ENCODE data around the gene GOLGB1.
"Not testable (repeated sequence)": the region's sequence is repeated elsewhere in the genome, so short reads cannot be mapped to it uniquely, and the experiment has no call there.

The GOLGB1 gene

DNA sequence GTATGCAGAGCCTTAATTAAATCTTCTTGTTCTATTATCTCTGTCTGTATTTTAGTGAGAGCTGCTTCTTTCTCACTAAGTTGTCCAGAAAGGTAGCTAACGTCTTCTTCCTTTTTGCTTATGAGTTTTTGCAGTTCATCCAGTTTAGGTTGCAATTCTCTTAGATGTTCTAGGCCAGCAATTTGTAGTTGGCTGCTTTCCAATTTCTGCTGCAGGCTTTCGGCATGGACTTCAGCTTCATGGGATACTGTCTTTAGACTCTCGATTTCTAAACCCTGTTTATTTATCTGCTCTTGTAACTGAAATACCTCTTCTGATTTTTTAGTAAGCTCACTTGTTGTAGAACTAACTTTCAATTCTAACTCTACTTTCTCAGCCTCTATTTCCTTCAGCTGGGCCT is 53.4 kb downstream of the GOLGB1 start:
- in situ Hi-C loops (cut with MboI; ENCODE audit: low sequenced_read_pairs) = no loop called here

DNA sequence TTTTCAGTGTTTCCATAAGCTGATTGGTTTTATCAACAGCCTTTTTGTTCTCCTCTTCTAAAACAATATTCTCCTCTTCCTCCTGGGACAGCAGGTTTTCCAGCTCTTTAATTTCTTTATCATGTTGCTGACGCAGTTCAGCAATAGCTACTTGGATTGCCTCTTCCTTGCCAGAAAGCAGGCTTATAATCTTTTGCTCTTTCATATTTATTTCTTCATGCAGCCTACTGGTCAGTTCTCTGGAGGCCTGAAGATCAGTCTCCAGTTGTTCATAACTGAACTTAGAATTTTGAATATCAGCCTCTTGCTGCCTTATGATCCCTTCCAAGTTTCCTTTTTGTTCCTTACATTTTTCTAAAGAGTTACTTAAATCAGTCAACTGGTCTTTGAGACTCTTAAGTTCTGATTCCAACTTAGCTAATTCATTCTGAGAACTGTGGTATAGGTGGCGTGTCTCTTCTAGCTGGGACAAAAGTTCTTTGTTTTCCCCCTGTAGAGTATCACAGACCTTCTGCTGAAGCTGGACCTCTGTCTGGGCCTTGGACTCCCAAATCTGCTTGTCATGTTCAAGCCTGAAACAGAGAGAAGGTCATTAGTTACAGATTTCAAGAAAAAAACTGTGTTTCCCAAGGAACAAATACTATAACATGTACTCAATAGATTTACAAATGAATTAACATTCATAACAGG is 57.4 kb downstream of the GOLGB1 start:
- in situ Hi-C loops (cut with MboI; ENCODE audit: low sequenced_read_pairs) = no loop called here

DNA sequence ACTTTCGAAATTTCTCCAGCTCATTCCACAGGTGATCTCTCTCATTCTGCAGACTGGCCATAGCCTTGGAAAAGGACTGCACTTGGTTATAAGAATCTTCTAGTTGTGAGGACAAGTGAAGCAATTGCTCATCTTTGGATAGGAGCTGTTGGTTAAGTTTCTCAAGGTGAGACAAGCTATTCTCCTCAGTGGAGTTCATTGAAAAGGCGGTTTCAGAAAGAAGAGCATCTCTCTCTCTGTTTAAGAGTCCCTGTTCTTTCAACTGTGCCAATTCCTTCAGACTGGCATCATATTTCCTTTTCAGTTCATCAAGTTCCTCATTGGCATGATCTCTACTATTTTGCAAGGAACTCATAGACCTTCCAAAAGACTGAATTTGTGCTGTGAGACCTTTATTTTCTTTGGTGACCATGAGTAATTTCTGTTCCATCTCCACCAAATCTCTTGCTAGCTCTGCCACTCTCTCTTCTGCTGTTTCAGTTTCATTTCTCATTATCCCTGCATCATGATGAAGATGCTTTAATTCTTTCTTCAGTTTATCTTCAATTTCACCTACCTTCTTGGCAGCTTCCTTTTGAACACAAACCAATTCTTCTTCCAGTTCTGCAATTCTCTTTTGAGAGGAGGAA is 58.6 kb downstream of the GOLGB1 start:
- in situ Hi-C loops (cut with MboI; ENCODE audit: low sequenced_read_pairs) = no loop called here

DNA sequence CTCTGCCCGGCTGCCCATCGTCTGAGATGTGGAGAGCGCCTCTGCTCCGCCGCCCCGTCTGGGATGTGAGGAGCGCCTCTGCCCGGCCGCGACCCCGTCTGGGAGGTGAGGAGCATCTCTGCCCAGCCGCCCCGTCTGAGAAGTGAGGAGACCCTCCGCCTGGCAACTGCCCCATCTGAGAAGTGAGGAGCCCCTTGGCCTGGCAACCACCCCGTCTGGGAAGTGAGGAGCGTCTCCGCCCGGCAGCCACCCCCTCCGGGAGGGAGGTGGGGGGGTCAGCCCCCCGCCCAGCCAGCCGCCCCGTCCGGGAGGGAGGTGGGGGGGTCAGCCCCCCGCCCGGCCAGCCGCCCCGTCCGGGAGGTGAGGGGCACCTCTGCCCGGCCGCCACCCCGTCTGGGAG is 60.8 kb downstream of the GOLGB1 start:
- in situ Hi-C loops (cut with MboI; ENCODE audit: low sequenced_read_pairs) = not testable (repeated sequence)

DNA sequence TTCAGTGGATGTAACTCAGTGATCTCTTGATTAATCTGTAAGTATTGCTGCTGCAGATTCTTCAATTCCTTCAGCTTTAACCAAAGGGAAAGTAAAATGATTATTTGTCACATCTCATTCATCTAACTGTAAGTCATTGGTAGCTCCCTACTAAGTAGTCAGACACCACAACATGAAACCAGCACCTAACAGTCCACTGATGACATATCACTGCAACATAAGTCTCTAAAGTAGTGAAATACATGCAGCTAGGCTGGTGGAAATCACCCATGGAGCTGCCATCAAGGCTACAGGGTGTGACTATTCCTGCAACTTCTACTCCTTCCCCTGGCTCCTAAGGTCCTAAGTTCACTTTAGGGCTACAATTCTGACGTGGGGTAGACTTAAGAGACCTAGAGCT is 67.7 kb downstream of the GOLGB1 start:
- in situ Hi-C loops (cut with MboI; ENCODE audit: low sequenced_read_pairs) = no loop called here

DNA sequence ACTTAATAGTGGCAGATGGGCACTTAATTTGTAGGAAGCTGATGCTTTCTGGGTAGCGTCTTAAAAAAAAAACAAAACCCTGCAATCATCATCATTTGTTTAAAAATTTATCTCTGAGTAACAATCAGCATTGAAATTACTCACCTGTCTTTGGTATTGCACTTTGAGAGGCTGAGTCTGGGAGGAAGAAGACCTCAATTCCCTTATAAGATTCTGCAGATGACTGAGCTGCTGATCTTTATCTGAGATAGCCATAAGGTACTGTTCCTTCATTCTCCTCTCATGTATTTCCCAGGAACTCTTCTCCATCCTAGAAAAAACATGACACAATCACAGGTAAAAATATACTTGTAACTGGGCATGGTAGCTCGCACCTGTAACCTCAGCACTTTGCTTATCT is 72.4 kb downstream of the GOLGB1 start:
- in situ Hi-C loops (cut with MboI; ENCODE audit: low sequenced_read_pairs) = no loop called here

DNA sequence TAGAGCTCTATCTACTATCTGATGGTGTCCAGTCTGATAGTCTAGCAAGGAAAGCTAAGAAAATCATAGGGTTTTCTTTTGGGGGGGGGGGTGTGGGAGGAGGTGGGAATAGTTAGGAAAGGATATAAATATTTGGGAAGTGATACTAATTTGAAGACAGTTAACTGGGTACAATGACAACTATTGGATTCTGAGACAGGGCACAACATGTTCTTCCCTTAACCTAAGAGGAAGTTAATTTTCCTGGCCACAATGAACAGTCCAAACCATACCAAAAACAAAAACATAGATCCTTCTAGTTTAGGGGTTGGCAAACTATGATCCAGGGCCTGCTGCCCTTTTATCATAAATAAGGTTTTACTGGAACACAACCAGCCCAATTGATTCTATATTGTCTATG is 78.9 kb downstream of the GOLGB1 start:
- in situ Hi-C loops (cut with MboI; ENCODE audit: low sequenced_read_pairs) = no loop called here

DNA sequence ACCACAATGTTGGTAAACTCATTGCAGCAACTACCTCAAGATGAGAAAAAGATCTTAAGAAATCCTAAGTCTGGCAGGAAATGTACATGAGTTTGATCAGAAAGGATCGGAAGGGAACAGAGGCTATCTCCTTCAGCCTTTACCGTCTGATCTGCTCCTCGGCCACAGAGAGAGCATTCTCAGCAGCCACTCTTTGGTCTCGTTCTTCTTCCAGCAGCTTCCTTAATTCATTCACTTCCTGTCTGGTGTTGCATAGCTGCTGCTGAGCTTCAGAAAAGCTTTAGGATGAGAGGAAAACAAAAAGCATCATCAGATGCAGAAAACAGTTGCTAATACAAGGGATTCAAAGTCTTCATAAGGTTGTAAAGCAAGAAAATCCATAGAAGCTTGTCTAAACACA is 82.2 kb downstream of the GOLGB1 start:
- in situ Hi-C loops (cut with MboI; ENCODE audit: low sequenced_read_pairs) = no loop called here

DNA sequence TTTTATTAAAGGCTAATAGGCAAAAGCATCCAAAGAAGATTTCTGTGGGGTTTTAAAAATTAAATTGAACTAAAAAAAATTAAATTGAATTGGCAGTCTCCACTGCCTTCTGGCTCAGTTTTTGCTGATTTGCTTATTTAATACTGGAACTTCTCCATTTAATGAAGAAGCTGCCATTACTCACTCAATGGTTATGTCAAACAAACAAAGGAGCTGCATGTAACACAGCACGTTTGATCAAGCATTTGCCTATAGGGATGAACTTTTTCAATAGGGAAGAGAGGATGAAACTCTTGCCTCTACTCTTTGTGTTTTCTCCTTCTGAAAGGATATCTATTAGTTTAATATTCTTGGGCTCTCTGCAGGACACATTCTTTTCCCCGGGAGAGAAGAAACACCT is 84.1 kb downstream of the GOLGB1 start:
- in situ Hi-C loops (cut with MboI; ENCODE audit: low sequenced_read_pairs) = no loop called here

DNA sequence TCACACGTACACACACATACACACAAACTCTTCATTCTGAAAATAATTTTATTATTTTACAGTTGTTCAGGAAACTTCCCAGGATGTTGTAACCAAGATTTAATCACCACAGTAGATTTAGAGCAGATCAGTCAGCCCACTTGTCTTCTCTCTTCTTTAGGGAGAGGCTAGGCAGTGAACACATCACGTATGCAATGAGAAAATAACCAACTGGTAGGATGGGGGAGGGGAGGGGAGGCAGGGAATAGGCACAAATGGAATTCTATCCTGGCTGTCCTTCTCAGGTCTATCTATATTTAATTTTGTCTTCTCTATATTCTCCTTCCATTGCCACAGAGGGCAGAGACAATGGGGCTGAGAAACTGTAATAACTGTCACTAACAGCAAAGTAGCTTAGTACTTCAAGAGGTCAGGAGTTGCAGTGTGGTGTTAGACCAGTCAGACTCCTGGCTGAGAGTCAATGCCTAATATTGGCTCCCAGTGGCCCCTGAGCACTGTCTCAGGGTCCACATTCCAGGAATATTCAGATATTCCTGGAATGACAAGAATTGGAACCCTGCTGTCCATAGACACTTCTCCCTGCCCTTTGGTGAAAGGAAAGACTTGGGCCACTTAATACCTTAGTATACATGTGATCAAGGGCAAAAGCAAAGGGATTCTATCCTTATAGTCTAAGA is 86.2 kb downstream of the GOLGB1 start:
- in situ Hi-C loops (cut with MboI; ENCODE audit: low sequenced_read_pairs) = no loop called here

DNA sequence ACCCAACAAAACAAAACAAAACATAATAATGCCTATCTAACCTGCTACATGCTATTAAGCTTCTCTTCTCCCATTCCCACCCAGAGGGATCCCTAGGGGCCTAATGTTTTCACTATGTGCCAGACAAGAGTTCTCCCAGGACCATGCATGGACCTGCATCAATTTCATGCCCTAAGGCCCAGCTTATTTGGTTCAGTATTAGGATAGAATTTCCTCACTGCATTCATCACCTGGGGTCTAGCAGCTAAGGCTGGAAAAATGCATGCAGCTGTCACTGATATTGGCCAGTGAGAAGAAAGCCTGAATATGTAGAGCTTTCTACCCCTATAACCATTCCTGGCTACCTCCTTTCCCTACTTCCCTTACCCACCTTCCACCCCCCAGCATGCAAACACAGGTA is 86.8 kb downstream of the GOLGB1 start:
- in situ Hi-C loops (cut with MboI; ENCODE audit: low sequenced_read_pairs) = no loop called here

DNA sequence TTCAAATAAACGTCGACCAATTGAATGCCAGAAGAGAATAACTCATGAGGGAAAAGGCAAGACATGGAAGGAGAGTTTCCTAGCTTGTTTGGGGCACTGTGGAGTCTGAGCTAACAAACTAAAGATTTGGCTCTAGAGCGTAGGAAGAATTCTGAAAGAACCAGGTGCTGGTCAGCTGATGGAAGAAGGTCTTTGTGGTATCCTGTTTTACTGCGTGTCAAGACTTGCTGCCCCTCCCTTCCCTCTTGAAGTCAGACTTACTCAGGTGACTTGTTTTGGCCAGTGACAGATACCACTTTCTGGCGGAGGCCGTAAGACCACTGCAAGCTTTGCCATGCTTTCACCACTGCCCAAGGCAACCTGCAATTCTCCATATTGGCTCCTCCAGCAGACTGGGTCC is 88.2 kb downstream of the GOLGB1 start:
- in situ Hi-C loops (cut with MboI; ENCODE audit: low sequenced_read_pairs) = no loop called here

DNA sequence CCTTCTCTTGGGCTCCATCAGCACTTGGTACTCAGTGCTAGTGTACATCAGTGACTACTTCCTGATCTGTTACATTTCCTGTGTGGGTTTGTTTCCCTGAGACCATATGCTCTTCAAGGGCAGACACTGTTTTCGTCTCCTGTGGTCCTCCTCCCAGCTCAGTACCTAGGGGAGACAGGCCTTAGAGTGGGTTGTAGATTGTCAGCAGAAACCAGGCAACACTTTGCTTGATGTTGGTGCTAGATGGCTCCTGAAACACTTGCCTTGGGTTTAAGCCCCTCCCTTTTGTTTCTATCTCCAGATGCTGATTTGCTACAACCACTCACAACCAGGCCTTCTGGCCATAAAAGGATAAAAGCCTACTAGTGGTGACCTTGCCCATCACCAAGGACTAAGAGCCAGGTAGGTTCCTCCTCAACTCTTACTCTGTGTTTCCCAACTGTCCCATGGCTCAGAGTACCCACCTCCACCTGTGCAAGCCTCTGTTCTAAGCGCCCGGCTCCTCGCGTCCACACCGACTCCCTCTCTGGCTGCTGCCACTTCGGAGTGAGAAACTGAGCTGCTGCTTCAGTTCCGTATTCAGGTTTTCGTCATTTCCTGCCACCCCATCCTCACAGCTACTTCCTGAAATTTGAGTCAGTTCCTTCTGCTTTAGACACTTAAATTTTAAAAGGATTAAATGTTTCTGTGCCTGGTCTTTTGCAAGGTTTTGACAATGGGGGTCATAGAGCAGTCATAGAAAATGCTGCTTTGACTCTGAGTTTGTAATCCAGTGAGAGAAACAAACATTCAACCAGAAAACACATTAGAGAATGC is 89.0 kb downstream of the GOLGB1 start, which contains the start of gene HCLS1:
HCLS1 (minus strand) TSS at position 548 of the 816 bp plus-strand sequence. CDS start 2,556 bp downstream, outside the sequence.
- in situ Hi-C loops (cut with MboI; ENCODE audit: low sequenced_read_pairs) = no loop called here

DNA sequence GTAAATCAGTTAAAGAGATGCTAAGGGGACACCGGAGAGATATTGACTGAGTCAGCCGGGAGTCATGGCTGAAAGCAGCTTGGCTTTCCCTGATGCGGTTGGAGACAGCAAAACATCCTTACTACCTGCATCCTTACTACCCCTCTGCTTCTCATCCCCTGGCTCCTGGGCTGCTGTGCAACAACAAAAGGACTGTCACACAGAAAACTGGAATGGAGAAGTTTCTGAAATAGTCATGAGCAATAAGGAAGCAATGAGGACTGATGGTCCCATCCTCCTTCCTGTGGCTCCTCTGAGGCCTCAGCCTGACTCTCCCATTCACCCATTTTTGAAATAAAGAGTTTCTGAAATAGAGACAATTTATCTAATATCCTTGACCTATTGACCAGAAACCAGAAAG is 90.0 kb downstream of the GOLGB1 start:
- in situ Hi-C loops (cut with MboI; ENCODE audit: low sequenced_read_pairs) = no loop called here

DNA sequence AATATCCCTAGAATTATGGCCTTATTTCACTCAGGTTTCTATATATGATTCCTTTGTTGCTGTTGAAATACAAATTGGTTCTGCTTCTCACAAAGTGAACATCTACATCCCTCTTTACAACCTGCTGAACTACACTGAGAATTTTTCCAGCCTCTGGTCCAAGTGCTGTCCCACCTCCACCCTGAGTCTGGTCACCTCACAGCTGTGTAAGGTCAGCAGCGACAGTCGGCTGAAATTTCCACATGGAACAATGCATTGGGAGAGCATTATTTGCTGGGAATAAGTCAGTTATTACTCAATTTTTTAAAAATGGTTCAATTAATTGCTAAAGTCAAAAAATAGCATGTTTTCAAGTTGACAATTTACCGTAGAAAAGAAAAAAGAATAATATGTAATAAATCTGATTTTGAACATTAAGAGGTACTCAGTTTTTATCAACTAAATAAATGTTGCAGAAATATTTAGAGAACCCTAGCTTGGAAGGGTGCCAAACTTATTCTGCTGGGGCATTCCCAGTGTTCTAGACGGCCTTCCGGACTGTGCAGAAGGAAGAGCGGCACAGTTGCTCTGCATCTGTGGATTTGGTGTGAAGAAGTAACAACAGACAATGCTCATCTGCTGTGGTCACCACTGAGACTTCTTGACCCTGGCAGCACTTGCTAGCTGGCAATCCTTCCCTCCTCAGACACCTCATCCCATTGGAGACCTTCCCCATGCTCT is 90.7 kb downstream of the GOLGB1 start:
- in situ Hi-C loops (cut with MboI; ENCODE audit: low sequenced_read_pairs) = no loop called here

DNA sequence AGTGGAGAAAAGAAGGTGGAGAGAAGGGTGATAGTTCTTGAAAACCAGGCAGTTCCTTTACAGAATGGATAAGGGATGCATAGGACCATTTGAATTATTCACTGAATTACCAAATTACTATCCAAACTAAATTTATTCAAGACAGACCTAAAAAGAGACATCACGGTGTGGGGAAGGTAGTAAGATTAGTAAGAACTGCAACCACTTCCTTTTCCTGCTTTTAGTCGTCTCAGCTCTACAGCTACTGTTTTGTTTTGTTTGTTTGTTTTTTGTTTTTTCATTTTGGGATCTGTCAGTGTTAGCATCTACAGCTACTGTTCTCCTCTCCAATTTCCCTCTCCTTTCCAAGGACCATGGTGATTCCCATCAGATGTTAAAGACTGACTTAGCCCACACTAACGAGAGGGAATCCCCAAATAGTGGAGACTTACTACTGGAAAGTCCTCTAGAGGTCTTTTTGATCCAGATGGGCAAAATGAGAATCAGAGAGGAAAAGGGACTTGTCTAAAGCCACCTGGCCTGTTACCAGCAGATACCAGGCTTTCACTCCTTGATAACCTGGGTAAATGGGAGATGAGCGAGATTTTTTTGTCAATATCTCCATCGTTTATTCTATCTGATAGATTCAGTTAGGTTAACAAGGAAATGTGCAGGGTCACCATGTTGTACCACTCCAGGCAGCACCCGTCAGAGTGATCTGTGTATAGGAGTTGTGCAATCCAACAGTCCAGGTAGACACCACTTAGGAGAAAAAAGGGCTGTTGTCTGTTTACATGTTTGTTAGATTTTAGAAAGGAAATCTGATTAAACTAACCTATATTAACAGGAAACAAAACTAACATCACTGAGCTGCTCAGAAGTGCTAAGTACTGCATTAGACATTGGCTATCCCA is 94.8 kb downstream of the GOLGB1 start:
- in situ Hi-C loops (cut with MboI; ENCODE audit: low sequenced_read_pairs) = no loop called here

DNA sequence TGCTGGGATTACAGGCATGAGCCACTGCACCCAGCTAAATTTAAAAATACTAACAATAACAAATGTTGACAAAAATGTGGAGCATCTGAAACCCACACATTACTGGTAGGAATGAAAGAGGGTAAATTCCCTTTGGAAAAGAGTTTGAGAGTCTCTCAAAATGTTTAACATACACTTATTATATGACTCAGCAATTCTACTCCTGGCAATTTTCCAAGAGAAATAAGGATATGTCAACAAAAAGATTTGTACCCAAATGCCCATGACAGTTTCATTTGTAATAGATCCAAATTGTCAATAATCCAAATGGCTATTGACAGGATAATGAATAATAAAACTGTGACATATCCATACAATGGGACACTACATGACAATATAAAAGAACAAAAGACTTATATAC is 97.9 kb downstream of the GOLGB1 start:
- in situ Hi-C loops (cut with MboI; ENCODE audit: low sequenced_read_pairs) = no loop called here

DNA sequence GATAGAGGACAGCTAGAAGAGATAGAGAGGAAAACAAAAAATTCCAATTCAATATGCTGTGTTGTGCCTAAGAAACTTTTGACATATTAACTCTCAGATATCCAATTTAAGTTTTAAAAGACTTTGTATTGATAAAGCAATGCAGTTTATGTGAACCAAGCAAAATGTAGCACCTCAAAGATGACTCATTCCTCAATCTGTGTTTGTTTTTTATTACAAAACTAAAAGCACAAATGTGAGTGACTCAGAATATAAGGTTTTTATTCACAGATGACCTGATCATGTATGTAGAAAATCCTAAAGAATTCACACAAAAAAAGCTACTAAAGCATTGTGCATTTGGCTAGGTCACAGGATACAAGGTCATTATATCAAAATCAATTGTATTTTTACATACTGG is 99.9 kb downstream of the GOLGB1 start:
- in situ Hi-C loops (cut with MboI; ENCODE audit: low sequenced_read_pairs) = no loop called here

DNA sequence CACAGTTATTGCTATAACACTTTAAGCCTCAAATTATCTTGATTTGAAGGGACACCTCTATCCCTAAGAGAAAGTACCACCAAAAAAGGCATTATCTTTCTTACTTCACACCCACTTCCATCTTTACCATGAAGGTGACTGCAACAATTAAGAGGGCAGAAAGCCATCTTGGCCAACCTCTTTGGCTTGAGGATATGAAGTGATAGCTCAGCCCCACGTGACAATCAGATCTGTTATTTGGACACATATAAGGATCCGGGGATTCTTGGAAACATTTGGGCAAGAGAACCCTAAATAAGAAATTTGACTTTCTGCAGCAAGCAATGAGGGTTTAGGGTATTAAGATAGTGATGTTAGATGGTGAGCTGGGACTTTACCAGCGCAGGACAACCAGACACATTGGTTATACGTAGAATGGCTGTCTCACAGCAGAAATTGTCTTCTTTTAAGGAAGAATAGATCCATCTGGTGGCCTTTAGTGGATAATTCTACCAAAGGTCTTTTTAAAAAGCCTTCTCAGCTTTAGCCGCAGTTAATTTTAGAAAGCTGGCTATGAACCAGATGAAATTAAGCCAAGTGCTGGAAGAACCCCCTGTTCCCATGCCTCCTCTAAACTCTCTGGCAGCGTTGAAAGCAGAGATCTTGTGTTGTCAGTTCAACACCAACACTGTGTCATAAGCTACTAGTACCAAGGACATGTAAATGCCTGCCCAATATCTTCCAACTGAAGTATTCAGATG is 101.2 kb downstream of the GOLGB1 start:
- in situ Hi-C loops (cut with MboI; ENCODE audit: low sequenced_read_pairs) = no loop called here
